ENCODE measurements around the gene NEU2. TPM values are rescaled to one million over a fixed set of nuclear protein-coding genes. Genes with fewer than 3 reads are reported as not detected.

Gene NEU2
- total and polyA plus RNA-seq, 2 experiments from 2014 or later: not detected

DNA sequence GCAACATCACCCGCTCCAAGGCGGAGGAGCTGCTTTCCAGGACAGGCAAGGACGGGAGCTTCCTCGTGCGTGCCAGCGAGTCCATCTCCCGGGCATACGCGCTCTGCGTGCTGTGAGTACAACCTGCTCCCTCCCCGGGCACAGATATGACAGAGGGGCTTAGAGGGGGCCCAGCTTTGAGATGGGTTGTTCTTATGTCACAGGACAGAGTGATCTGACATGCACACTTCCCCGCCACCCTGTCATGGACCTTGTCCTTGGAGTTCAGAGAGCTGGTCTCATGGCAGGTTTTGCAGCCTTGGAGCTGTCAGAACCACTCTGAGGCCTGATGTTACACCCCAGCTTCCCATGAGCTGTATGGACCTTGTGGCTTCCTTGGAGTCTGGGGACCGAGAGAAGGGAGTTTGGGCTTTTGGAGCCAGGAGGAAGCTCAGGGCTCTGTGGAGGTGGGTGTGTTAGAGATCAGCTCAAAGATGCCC, 28.1 kb downstream of the NEU2 start:
- H3K4me1 ChIP-seq (ENCODE audit: insufficient read depth): no peaks in the 10 kb centered on the region
- H3K4me3 ChIP-seq: no peak overlapping the region
- H2AFZ ChIP-seq: no peak overlapping the region

DNA sequence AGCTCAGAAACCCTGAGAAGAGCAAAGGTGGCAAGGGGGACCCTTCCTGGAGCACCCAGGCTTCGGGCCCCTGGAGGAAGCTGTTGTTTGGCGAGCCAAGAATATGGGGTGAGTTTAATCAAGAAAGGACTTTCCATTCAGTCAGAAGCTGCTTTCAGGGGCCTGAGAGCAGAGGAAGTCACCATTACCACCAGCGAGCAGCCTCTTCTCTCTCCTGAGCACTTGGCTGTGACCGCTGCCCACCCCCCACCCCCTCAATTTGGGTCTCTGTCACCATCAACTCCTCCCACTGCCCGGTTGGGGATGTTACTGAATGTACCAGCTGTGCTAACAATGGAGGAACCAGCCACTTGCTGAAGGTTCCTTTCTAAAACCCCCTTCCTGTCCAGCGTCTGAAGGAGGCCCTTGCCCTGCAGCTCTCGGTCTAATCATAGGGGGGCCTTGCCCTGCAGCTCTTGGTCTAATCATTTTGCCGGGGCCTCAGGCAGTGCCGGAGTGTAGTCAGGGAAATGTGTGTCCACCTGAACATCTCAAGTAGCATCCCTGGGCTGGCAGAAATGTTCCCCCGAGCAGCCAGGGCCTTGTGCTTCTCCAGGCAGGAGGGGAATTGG, 28.6 kb downstream of the NEU2 start:
- Histone ChIP-seq H3K4me1 (ENCODE audit: insufficient read depth) (no peaks in the 10 kb centered on the region), H3K36me3 (replicated peaks; ENCODE audit: insufficient read depth, low read depth) (no peaks in the 10 kb centered on the region), H3K27me3 (no peaks in the 10 kb centered on the region), H2AFZ (no peak overlapping the region), H4K20me1 (ENCODE audit: insufficient read depth, poor library complexity, severe bottlenecking) (no peaks in the 10 kb centered on the region), H3K4me3 (no peak overlapping the region), H3K27ac (no peak overlapping the region), H3K9me3 (ENCODE audit: low read depth) (no peaks in the 10 kb centered on the region), H3K4me2 (no peak overlapping the region), H3K9me2 (replicated peaks; ENCODE audit: insufficient read depth) (no peaks in the 10 kb centered on the region), H3K79me2 (no peaks in the 10 kb centered on the region)
- TF ChIP-seq EZH2 (IDR thresholded peaks at IDR 0.05; ENCODE audit: borderline replicate concordance) (no peak), EZH2phosphoT487 (IDR thresholded peaks at IDR 0.05; ENCODE audit: low read depth, severe bottlenecking, unreplicated experiment) (no peak)
- TF ChIP-seq, protein P1, sequence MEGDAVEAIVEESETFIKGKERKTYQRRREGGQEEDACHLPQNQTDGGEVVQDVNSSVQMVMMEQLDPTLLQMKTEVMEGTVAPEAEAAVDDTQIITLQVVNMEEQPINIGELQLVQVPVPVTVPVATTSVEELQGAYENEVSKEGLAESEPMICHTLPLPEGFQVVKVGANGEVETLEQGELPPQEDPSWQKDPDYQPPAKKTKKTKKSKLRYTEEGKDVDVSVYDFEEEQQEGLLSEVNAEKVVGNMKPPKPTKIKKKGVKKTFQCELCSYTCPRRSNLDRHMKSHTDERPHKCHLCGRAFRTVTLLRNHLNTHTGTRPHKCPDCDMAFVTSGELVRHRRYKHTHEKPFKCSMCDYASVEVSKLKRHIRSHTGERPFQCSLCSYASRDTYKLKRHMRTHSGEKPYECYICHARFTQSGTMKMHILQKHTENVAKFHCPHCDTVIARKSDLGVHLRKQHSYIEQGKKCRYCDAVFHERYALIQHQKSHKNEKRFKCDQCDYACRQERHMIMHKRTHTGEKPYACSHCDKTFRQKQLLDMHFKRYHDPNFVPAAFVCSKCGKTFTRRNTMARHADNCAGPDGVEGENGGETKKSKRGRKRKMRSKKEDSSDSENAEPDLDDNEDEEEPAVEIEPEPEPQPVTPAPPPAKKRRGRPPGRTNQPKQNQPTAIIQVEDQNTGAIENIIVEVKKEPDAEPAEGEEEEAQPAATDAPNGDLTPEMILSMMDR (IDR thresholded peaks at IDR 0.05; ENCODE audit: poor library complexity): no peak
- no peak for DNase-seq (ENCODE audit: low spot score)
- 86% methylated on average over 10 of the region's 10 CpGs for WGBS (ENCODE audit: low lambda C conversion rate, missing lambda C conversion rate)

More for the DNA sequence above, 28.1 kb downstream of the NEU2 start:
- H3K27me3 ChIP-seq: no peaks in the 10 kb centered on the region
- DNase-seq (ENCODE audit: low spot score): no peak
- no peaks in the 10 kb centered on the region for H3K9me2 ChIP-seq (replicated peaks; ENCODE audit: insufficient read depth)
- 97% methylated on average over 13 of the region's 13 CpGs for WGBS (ENCODE audit: low lambda C conversion rate, missing lambda C conversion rate)
- TF ChIP-seq, protein P1 (IDR thresholded peaks at IDR 0.05; ENCODE audit: poor library complexity): no peak
- TF ChIP-seq EZH2 (IDR thresholded peaks at IDR 0.05; ENCODE audit: borderline replicate concordance) (no peak), EZH2phosphoT487 (IDR thresholded peaks at IDR 0.05; ENCODE audit: low read depth, severe bottlenecking, unreplicated experiment) (no peak)
- H3K9me3 ChIP-seq (ENCODE audit: low read depth): no peaks in the 10 kb centered on the region
- H3K36me3 ChIP-seq (replicated peaks; ENCODE audit: insufficient read depth, low read depth): no peaks in the 10 kb centered on the region
- no peaks in the 10 kb centered on the region for H4K20me1 ChIP-seq (ENCODE audit: insufficient read depth, poor library complexity, severe bottlenecking)
- H3K27ac ChIP-seq: no peak overlapping the region
- no peak overlapping the region for H3K4me2 ChIP-seq
- no peaks in the 10 kb centered on the region for H3K79me2 ChIP-seq

DNA sequence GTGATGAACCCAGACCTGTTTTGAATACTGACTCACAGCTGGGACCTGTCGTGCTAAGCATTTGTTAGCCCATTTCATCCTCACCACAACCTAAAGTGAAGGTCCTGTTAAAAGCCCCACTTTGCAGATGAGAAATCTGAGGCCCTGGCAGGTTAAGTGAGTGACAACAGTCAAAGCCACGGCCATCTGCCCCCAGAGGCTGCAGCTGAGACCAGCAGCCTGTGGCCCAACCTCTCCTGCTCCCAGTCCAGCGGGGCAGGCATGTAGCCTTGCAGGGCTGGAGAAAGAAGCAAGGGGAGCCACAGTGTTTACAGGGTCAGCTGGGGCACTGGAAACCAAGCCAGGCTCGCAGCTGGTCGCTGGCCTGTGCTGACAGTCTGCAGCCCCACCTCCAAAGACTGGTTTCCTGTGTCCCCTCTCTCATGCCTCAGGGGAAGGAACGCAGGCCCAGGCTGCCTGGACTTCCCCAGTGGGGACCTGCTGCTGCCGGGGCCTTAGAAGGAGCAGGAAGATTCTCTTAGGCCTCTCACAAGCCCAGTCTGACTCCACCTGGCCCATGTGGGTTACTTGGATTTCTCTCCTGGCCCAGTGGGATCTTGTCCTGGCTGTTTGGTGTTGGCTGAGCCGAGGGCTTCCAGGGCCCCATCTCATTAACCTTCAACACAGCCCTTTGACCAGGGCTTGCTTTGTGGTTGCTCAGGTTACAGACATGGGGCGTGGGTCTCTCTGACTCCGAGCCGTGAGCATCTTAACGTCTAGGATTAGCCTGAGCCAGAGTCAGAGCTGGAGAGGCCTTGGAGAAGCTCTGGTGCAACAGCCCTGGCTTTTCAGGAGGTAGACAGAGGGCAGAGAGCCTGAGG, 29.3 kb downstream of the NEU2 start:
- peak; percentile 49 for DNase-seq (ENCODE audit: low spot score)
- Histone ChIP-seq H3K4me1 (ENCODE audit: insufficient read depth) (no peaks in the 10 kb centered on the region), H3K27ac (no peak overlapping the region), H3K4me2 (no peak overlapping the region), H3K9me2 (replicated peaks; ENCODE audit: insufficient read depth) (no peaks in the 10 kb centered on the region), H3K36me3 (replicated peaks; ENCODE audit: insufficient read depth, low read depth) (no peaks in the 10 kb centered on the region), H2AFZ (no peak overlapping the region), H3K79me2 (no peaks in the 10 kb centered on the region), H4K20me1 (ENCODE audit: insufficient read depth, poor library complexity, severe bottlenecking) (no peaks in the 10 kb centered on the region), H3K9me3 (ENCODE audit: low read depth) (no peaks in the 10 kb centered on the region), H3K4me3 (no peak overlapping the region), H3K27me3 (no peaks in the 10 kb centered on the region)
- 45% methylated on average over 12 of the region's 12 CpGs for WGBS (ENCODE audit: low lambda C conversion rate, missing lambda C conversion rate)
- TF ChIP-seq, protein P1 (IDR thresholded peaks at IDR 0.05; ENCODE audit: poor library complexity): no peak
- TF ChIP-seq EZH2phosphoT487 (IDR thresholded peaks at IDR 0.05; ENCODE audit: low read depth, severe bottlenecking, unreplicated experiment) (no peak), EZH2 (IDR thresholded peaks at IDR 0.05; ENCODE audit: borderline replicate concordance) (no peak)

All from hepatocyte (in vitro differentiated cells).